Stimulated activated CD4-positive, alpha-beta T cell treated with anti-CD3 and anti-CD28 coated beads, TNF-alpha, amount 100 ng/mL, for 24 hours (primary cell): ENCODE results near the gene IBTK.
A peak's percentile ranks its signal among the peaks of the same experiment; 100 is the strongest.
"Not testable (repeated sequence)": the region's sequence is repeated elsewhere in the genome, so short reads cannot be mapped to it uniquely, and the experiment has no call there.

Source experiments
- DNase-seq, 3 experiments: peaks; one replicate each; pipeline ENCODE4 v3.0.0-alpha.2; 2020; ENCODE audit warnings: low read depth in 3 of 3

Gene IBTK

DNA sequence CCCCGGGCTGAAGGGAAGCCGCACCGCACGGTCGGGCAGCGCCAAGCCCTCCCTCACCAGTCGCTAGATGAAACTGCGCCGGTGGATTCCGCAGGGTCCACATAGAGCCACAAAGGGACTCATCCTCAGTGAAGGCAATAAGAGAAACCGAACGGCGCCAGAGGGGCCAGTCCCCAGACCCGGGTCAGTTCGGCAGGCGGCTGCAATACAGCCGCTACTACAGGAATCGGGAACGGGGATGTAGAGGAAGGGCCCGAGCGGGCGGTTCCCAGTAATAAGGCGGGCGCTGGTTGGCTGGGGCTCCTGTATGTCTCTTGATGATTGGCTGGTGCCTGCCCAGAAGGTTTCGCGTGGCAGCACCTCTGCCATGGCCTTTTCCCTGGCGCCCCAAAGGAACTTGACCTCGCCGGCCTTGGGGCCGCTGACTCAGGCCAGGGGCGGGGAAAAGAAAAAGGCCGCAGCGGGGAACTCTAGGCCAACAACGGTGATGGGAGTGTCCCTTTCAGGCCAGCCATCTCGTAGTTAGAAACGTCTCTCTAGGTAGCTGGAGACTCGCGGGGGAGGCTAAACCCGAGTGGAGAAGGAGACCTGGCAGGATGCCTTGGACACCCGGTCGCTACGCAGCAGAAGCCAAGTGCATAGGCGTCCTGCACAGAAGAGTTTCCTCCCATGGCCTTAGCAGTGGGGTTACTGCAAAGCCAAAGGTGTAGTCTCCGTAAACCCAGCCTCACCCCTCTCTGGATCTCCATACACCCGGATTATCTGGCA, at the start of gene IBTK:
Gene IBTK (minus strand): TSS at position 240 of the 768 bp plus-strand sequence. CDS start 7,258 bp downstream, outside the sequence.
- DNase-seq, result peak; percentile 80 to 89 (median 82)

- no peak for DNase-seq
Measured at GRCh38 chr6:82283771-82284410, 36.3 kb upstream of the IBTK start.

- DNase-seq, result not testable (repeated sequence)
Measured at GRCh38 chr6:82281550-82281949, 34.0 kb upstream of the IBTK start.

- no peak for DNase-seq
Measured at GRCh38 chr6:82277686-82278085, 30.1 kb upstream of the IBTK start.

GRCh38 chr6:82275686-82276085, 28.1 kb upstream of the IBTK start:
- DNase-seq, result no peak

GRCh38 chr6:82273295-82273694, 25.8 kb upstream of the IBTK start:
- no peak for DNase-seq

GRCh38 chr6:82270881-82271635, 23.5 kb upstream of the IBTK start:
- DNase-seq, result no peak

- DNase-seq, result no peak
Measured at GRCh38 chr6:82268301-82268846, 20.8 kb upstream of the IBTK start.

GRCh38 chr6:82264824-82265223, 17.3 kb upstream of the IBTK start:
- no peak for DNase-seq

GRCh38 chr6:82264321-82264720, 16.8 kb upstream of the IBTK start:
- DNase-seq, result no peak

DNA sequence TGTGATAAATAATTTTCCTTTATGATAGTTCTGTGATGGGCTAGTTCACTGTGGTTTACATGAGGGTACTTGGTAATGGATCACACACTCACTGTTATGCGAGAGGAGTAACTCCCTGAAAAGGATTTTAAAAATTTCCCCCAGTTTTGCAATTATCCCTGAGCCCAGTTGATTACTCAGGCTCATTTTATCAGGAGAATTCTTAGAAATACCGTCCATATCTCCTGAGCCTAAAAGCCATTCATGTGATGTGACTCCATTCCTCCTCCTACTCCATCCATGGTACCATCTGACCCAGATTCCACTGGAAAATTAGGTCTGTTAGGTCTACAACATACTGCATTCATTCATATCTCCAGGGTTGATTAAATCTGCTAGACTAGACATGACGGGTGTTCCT, 16.4 kb upstream of the IBTK start:
- no peak for DNase-seq

- no peak for DNase-seq
Measured at GRCh38 chr6:82260997-82261732, 13.6 kb upstream of the IBTK start.

DNA sequence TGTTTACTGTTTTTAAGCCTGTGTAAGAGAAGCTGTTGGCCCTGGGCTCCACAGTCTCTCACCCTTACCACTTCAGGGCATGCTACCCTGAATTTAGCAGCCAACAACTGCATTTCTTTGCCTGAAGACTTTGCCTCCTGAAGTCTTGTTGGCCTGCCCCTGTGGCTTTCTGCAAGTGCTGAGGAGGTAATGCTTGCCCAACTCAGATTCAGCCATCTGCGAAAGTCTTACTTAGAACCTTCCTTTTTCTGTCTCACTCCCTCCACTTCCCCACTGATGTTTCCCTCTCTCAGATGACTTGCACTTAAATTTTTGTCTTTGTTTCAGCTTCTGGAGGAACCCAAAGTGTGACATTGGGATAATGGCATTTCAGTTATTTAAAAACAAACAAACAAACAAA, 11.8 kb upstream of the IBTK start:
- DNase-seq, result no peak

DNA sequence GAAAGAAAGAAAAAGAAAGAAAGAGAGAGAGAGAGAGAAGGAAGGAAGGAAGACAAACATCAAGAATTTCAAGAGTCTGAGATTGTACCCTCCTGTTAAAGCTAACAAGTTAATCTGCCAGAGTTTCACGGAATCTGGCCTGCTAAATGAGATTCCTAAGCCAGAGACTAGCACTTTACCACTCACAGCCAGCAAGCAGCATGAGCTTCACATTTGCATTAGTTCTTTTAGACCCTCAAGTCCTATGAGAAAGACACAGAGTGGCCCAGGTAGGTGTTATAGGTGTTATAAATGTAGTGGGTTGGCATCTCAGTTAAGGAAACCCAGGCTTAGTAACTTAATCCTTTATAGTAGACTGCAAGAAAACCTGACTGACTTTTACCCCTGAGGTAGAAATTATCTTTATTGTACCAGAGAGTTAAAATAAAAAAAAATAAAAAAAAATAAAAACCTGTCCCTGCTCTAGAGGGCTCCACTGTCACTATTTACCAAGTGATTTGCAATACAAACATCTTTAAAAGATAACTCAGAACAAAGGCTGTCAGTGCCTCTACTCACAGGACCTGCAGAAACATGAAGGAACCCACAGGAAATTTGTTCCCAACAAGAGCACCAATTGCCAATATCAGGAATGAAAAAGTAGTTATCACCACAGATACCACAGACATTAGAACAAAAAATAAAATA, 9.7 kb upstream of the IBTK start:
- no peak for DNase-seq

DNA sequence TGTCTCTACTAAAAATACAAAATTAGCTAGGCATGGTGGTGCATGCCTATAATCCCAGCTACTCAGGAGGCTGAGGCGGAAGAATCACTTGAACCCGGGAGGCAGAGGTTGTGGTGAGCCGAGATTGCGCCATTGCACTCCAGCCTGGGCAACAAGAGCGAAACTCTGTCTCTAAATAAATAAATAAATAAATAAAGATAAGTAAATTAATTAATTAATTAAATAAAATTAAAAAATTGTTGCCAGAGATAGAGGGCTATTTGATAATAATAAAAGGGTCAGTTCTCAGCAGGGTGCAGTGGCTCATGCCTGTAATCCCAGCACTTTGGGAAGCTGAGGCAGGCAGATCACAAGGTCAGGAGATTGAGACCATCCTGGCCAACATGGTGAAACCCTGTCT, 7.2 kb upstream of the IBTK start:
- not testable (repeated sequence) for DNase-seq

- no peak for DNase-seq
Measured at GRCh38 chr6:82251942-82252341, 4.4 kb upstream of the IBTK start.

GRCh38 chr6:82249381-82250253, 2.1 kb upstream of the IBTK start:
- no peak for DNase-seq

GRCh38 chr6:82248273-82248735, 760 bp upstream of the IBTK start:
- no peak for DNase-seq

DNA sequence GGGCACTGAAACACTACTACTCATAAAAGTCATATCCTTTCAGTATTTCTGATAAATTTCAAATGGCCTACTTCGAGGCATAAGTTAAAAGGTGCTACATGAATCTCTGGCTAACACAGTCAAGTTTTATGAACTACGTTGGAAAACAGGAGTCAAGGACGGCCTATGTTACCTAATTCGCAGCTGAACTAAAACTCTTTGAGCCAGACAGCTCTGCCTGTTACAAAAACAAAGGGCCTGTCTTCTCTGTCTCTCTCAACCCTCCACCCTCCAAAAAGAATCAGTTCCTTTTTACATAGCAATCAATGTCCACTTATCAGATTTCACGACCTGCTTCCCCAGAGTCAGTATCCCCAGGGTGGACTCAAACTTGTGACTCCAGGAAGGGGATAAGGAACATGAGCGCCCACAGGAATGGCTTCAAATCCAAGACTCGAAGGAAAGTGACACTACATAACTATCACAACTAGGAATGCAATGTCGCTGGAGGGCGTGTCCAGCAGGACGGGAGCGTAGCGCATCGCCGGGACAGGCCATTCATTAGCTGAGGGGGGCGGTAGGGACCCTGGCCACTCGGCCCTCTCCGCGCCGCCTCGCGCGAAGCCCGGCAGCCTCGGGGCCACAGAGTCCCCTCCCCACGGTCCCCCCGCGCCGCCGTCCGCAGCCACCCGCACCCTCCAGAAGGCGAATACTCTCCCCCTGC, 591 bp downstream of the IBTK start:
- DNase-seq, result no peak
